SKM-1 (cell line): ENCODE measurements around the gene CTNNA3.
"Not testable (repeated sequence)": the region's sequence is repeated elsewhere in the genome, so short reads cannot be mapped to it uniquely, and the experiment has no call there.

Experiments
- DNase-seq: peaks from one replicate; lab custom pipeline; 2025; ENCODE audit not compliant: unreplicated experiment; lab: John Stamatoyannopoulos, UW

Gene CTNNA3

GRCh38 chr10:67696029-67696428 lies at the start of gene CTNNA3:
Gene CTNNA3, minus strand, starts transcription at chr10:67696195.
- DNase-seq = no peak

- DNase-seq = no peak
These were observed 39.4 kb upstream of the CTNNA3 start for GRCh38 chr10:67735430-67735829.

GRCh38 chr10:67733511-67733910 lies 37.5 kb upstream of the CTNNA3 start:
- DNase-seq = no peak

GRCh38 chr10:67725567-67725966 lies 29.6 kb upstream of the CTNNA3 start:
- DNase-seq = no peak

- no peak for DNase-seq
These were observed 27.6 kb upstream of the CTNNA3 start for GRCh38 chr10:67723601-67724000.

- DNase-seq = no peak
These were observed 26.1 kb upstream of the CTNNA3 start for GRCh38 chr10:67722113-67722512.

- not testable (repeated sequence) for DNase-seq
These were observed 20.5 kb upstream of the CTNNA3 start for GRCh38 chr10:67716455-67716854.

GRCh38 chr10:67705921-67706320 lies 9.9 kb upstream of the CTNNA3 start:
- no peak for DNase-seq

GRCh38 chr10:67699613-67700270 lies 3.7 kb upstream of the CTNNA3 start:
- not testable (repeated sequence) for DNase-seq

- no peak for DNase-seq
These were observed 2.2 kb upstream of the CTNNA3 start for GRCh38 chr10:67698164-67698563.

GRCh38 chr10:67697724-67698131 lies 1.7 kb upstream of the CTNNA3 start:
- no peak for DNase-seq

GRCh38 chr10:67696679-67697078 lies 684 bp upstream of the CTNNA3 start:
- no peak for DNase-seq

- DNase-seq = no peak
These were observed 440 bp downstream of the CTNNA3 start for GRCh38 chr10:67695555-67695954.

GRCh38 chr10:67691861-67692260 lies 4.1 kb downstream of the CTNNA3 start:
- not testable (repeated sequence) for DNase-seq

- DNase-seq = not testable (repeated sequence)
These were observed 5.5 kb downstream of the CTNNA3 start for GRCh38 chr10:67690540-67690939.

- not testable (repeated sequence) for DNase-seq
These were observed 11.9 kb downstream of the CTNNA3 start for GRCh38 chr10:67684140-67684539.

GRCh38 chr10:67678335-67678974 lies 17.5 kb downstream of the CTNNA3 start:
- DNase-seq = no peak

GRCh38 chr10:67676208-67676825 lies 19.7 kb downstream of the CTNNA3 start:
- no peak for DNase-seq

GRCh38 chr10:67670401-67670800 lies 25.6 kb downstream of the CTNNA3 start:
- DNase-seq = no peak

GRCh38 chr10:67669978-67670377 lies 26.0 kb downstream of the CTNNA3 start:
- no peak for DNase-seq

GRCh38 chr10:67668448-67668847 lies 27.5 kb downstream of the CTNNA3 start:
- no peak for DNase-seq

- DNase-seq = no peak
These were observed 29.0 kb downstream of the CTNNA3 start for GRCh38 chr10:67667035-67667425.
